GM19372 (cell line): ENCODE measurements around the gene GFOD1.

ENCODE experiments used
- ATAC-seq: cut with Tn5 transposase; IDR thresholded peaks from one replicate; pipeline ENCODE4 v1.9.1; 2021; ENCODE audit warnings: mild to moderate bottlenecking, low read depth, moderate library complexity; ENCODE audit not compliant: unreplicated experiment

Gene GFOD1

GRCh38 chr6:13360671-13361540 is 126.5 kb downstream of the GFOD1 start:
- no peak for ATAC-seq

- no peak for ATAC-seq
Measured at GRCh38 chr6:13359287-13359686, 128.1 kb downstream of the GFOD1 start.

DNA sequence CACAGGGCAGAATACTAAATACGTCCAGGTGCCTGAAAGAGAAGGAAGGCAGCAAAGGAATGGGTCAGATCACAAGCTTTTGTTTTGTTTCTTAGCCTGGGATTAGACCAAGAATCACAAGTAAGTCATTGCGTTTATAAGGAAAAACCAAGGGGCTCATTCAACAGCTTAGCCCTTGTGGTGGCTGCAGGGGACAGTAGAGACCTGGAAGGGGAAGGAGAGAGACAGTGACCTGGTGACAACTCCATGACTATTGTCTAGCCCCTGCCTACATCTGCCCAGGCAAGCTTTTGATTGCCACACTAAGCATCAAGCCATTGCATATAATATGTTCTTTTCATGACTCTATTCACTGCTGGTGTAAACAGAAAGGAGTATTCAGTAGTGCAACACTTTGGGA is 128.9 kb downstream of the GFOD1 start:
- ATAC-seq: no peak

GRCh38 chr6:13357551-13358075 is 129.8 kb downstream of the GFOD1 start:
- no peak for ATAC-seq

DNA sequence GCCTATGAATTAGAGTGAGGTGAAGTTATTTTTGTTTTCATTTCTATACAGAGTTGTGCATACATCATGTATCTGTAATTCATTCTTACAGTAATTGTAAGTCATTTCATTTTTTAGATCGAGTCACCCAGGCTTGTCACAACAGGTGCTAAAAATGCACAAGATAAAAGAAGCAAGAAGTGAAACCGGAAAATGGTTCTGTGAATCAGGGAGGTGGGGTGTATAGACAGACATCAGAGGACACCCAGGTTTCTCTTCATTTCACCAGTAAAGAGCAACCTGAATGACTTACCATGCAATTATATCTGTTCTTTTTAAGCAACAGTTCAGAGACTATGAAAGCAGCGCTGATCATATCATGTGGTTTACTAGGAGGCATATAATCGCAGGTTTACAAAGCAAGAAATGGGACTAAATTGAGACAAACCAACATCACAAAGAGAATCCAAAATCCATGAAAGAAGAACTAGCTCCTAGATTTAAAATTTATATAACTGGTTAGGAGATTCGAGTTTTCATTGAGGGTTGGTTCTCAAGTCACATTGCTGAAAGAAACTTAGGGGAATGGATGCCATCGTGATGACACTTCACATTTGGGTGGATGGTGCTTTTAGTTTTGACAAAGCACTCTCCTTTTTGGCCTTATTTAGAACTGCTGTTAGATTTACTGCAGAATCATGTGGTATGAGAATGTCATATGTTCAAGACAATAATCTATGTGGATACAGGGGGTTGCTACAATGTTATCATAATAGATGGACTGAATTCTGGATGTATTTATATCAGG is 131.2 kb downstream of the GFOD1 start:
- ATAC-seq: peak; percentile 87

DNA sequence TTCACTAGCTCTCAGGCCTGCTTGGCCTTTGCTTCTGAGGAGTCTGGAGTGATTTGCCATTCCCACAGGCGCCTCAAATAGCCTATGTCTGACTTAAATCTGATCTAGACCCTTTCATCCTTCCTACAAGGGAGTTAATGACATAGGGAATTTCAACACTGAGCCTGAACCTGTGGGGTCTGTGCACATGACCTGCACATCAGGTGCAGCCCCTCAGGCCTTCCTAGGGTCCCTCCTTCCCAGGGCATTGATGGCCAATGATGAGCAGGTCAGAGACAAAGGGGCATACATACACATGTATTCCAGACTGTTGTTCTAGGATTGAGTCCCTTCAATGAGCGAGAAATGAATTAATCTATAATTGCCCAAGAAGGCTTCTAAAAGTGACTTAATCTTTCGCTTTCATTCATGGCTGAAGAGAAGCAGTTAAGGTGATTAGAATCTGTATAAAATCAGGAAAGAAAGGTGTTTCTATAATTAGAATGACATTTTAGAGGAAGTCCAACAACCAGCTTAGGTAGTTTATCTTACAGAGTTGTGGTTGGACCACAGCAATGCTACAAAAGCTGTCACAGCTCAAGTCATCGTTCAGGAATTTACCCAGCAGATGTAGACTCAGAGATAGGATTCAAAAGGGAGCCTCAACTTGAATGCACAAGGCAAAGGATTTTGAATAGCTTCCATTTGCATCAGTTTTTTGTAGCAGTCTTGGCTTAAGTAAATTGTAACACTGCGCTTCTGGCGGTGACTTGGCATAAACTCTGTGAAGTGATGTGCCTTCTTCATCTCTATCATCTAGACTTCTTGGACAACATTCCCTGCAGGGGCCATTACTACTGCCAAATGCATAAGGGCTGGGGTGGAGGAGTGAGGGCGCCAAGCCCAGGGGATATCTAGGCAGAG is 132.1 kb downstream of the GFOD1 start:
- no peak for ATAC-seq

GRCh38 chr6:13354331-13355042 is 132.9 kb downstream of the GFOD1 start:
- ATAC-seq: no peak

DNA sequence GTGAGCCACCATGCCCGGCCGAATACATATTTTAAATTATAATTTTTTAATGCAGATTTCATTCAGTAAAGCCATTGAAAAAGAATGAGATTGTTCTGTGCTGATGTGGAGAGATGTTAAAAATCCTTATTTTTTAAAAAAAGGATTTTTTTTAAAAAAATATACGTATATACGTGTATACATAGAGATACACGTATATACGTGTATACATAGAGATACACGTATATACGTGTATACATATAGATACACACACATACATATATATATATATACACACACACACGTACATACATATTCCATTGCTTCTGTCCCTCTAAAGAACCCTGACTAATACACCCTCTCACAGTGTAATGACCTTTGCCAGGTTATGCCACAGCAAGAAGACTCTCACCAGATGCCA is 135.2 kb downstream of the GFOD1 start:
- ATAC-seq: no peak

GRCh38 chr6:13351271-13351670 is 136.1 kb downstream of the GFOD1 start:
- ATAC-seq: no peak

DNA sequence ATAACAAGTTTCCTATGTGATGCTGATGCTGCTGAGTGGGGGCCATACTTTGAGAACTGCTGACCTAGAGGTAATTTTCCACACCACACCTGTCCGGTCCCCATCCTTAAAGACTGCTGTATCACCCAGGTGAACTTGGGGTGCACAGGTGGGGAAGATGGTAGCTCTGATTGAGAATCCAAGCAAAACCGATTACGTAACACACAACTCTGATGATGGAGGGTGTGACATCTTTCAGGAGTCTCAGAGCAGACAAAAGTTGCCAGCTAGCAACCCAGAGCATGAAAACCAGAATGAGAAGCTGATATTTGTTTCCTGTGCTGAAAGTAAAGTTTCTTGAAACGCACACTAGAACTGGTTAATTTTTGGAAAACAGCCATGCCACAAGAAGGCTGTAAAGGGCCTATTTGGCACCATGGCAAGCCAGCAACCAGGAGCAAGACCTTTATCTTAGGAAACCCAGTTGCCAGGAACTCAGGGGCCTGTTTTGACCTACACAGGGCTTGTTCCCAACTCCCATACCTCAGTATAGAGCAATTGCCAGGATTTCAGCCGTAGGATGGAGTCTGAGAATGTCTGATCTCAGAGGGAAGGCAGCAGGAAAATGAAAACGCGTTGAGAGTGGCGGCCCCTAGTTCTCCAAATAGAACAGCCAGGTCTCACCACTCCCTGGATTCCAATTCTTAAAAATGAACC is 137.4 kb downstream of the GFOD1 start:
- no peak for ATAC-seq

- no peak for ATAC-seq
Measured at GRCh38 chr6:13348334-13349113, 138.9 kb downstream of the GFOD1 start.

GRCh38 chr6:13346245-13346644 is 141.2 kb downstream of the GFOD1 start:
- no peak for ATAC-seq

DNA sequence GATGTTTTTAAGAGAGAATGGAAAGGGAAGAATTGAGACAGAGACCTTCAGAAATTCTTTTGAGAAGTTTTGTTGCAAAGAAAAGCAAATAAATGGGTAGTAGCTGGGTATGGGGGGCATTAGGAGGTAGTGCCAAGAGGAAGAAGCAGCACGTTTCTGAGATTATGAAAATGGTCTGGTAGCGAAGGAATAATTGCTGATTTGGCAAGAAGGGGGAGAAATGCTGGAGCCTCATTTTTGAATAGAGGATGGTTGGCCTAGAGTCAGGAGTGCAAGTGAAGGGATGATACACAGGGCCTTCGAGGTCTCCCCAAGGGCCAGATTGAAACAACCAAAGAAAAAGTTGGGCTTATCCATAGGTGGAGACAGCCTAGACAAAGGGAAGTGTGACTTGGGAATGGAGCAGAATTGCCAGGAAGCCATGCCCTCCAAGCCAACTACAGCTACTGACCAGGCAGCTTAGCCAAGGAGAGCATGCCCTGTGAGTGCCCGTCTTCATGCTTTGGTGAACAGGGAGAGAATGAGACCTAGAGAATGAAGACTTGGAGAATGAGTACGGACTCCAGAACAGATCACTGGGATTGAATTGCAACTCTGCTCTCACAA is 144.9 kb downstream of the GFOD1 start:
- no peak for ATAC-seq

- ATAC-seq: no peak
Measured at GRCh38 chr6:13339863-13340630, 147.4 kb downstream of the GFOD1 start.

GRCh38 chr6:13338038-13338437 is 149.4 kb downstream of the GFOD1 start:
- ATAC-seq: no peak

- no peak for ATAC-seq
Measured at GRCh38 chr6:13336553-13336952, 150.8 kb downstream of the GFOD1 start.

- no peak for ATAC-seq
Measured at GRCh38 chr6:13334953-13335352, 152.4 kb downstream of the GFOD1 start.
